OCI-LY3 (cell line): ENCODE results near the gene JAG2.

Experiments
- EZH2phosphoT487 ChIP-seq: fragments of 200-600 bp; shearing (Covaris generic); IDR thresholded peaks from 2 replicates; pipeline ENCODE4 v1.6.1; 2018; ENCODE audit warnings: antibody characterized with exemption, mixed run types, low read depth
- TF ChIP-seq, protein P1 (sequence below): fragments of 200-600, 300-600 bp; sonication (generic); IDR thresholded peaks from 2 replicates; pipeline ENCODE4 v1.5.1; 2014; ENCODE audit warnings: antibody characterized with exemption, low read length, low read depth

DNA sequence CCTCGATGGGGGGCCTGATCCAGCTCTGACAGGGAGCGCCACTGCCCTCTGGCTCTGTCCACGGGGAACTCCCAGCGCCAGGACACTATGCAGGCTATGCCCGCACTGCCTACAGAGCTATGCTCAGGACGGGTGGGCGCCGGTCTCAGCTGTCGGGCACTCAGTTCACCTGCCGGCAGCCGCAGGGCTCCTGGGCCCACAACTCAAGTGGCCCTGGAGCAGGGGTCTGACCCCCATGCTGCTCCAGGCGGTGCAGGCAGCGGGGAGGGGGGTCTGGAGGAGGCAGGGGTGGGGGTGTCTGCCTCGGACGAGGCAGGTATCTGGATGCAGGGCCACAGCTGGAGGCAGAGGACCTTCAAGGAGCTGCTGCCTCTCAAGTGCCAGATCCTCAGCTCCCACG, 41.1 kb upstream of the JAG2 start:
- TF ChIP-seq, protein P1, sequence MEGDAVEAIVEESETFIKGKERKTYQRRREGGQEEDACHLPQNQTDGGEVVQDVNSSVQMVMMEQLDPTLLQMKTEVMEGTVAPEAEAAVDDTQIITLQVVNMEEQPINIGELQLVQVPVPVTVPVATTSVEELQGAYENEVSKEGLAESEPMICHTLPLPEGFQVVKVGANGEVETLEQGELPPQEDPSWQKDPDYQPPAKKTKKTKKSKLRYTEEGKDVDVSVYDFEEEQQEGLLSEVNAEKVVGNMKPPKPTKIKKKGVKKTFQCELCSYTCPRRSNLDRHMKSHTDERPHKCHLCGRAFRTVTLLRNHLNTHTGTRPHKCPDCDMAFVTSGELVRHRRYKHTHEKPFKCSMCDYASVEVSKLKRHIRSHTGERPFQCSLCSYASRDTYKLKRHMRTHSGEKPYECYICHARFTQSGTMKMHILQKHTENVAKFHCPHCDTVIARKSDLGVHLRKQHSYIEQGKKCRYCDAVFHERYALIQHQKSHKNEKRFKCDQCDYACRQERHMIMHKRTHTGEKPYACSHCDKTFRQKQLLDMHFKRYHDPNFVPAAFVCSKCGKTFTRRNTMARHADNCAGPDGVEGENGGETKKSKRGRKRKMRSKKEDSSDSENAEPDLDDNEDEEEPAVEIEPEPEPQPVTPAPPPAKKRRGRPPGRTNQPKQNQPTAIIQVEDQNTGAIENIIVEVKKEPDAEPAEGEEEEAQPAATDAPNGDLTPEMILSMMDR = no peak
- no peak for TF ChIP-seq EZH2phosphoT487
